Measurements from ENCODE around the gene FAM170B.

The FAM170B gene

GRCh38 chr10:49116509-49117375 is 17.1 kb downstream of the FAM170B start:
- no peak overlapping the region for H3K9ac ChIP-seq (ENCODE audit: low read length)
- DNase-seq (ENCODE audit: low read depth), result no peak
- no peak overlapping the region for H3K4me3 ChIP-seq (ENCODE audit: low read length)

GRCh38 chr10:49115796-49116508 is 17.9 kb downstream of the FAM170B start:
- Histone ChIP-seq H3K27me3 (replicated peaks; ENCODE audit: control insufficient read depth, insufficient read depth, low read length) (no peaks in the 10 kb centered on the region), H3K4me1 (ENCODE audit: control insufficient read depth, insufficient read depth, low read length) (peaks cover 39% of the 10 kb centered on the region), H3K4me3 (ENCODE audit: low read length) (peak overlapping the region; percentile 71), H3K36me3 (ENCODE audit: control insufficient read depth, insufficient read depth, low read length, severe bottlenecking) (no peaks in the 10 kb centered on the region), H3K9me3 (ENCODE audit: control insufficient read depth, low read length) (no peaks in the 10 kb centered on the region), H3K9ac (ENCODE audit: low read length) (peak overlapping the region; percentile 62)
- no peak for DNase-seq (ENCODE audit: low read depth)

More at GRCh38 chr10:49116509-49117375, 17.1 kb downstream of the FAM170B start:
- Histone ChIP-seq H3K9me3 (ENCODE audit: control insufficient read depth, low read length) (no peaks in the 10 kb centered on the region), H3K27me3 (replicated peaks; ENCODE audit: control insufficient read depth, insufficient read depth, low read length) (no peaks in the 10 kb centered on the region), H3K4me1 (ENCODE audit: control insufficient read depth, insufficient read depth, low read length) (peaks cover 36% of the 10 kb centered on the region), H3K36me3 (ENCODE audit: control insufficient read depth, insufficient read depth, low read length, severe bottlenecking) (no peaks in the 10 kb centered on the region)

- Histone ChIP-seq H3K9me3 (ENCODE audit: control insufficient read depth, low read length) (no peaks in the 10 kb centered on the region), H3K4me3 (ENCODE audit: low read length) (peak within 1 kb of the TSS; percentile 91), H3K36me3 (ENCODE audit: control insufficient read depth, insufficient read depth, low read length, severe bottlenecking) (no peaks in the 10 kb centered on the region), H3K4me1 (ENCODE audit: control insufficient read depth, insufficient read depth, low read length) (peaks cover 46% of the 10 kb centered on the region), H3K27me3 (replicated peaks; ENCODE audit: control insufficient read depth, insufficient read depth, low read length) (no peaks in the 10 kb centered on the region), H3K9ac (ENCODE audit: low read length) (peak within 1 kb of the TSS; percentile 91)
- DNase-seq (ENCODE audit: low read depth), result peak; percentile 79
Measured at GRCh38 chr10:49115015-49115795, 18.6 kb downstream of the FAM170B start, which contains the start of gene VSTM4. TSS of gene VSTM4 (minus strand) at chr10:49115522. CDS start at chr10:49115485, 37 bp downstream.

- H3K9ac ChIP-seq (ENCODE audit: low read length), result peak overlapping the region; percentile 91
- peak overlapping the region; percentile 91 for H3K4me3 ChIP-seq (ENCODE audit: low read length)
- no peak for DNase-seq (ENCODE audit: low read depth)
- no peaks in the 10 kb centered on the region for H3K9me3 ChIP-seq (ENCODE audit: control insufficient read depth, low read length)
- H3K4me1 ChIP-seq (ENCODE audit: control insufficient read depth, insufficient read depth, low read length), result peaks cover 51% of the 10 kb centered on the region
- no peaks in the 10 kb centered on the region for H3K36me3 ChIP-seq (ENCODE audit: control insufficient read depth, insufficient read depth, low read length, severe bottlenecking)
- H3K27me3 ChIP-seq (replicated peaks; ENCODE audit: control insufficient read depth, insufficient read depth, low read length), result no peaks in the 10 kb centered on the region
Measured at GRCh38 chr10:49114718-49115014, 19.2 kb downstream of the FAM170B start.

- Histone ChIP-seq H3K9ac (ENCODE audit: low read length) (peak overlapping the region; percentile 91), H3K9me3 (ENCODE audit: control insufficient read depth, low read length) (no peaks in the 10 kb centered on the region), H3K4me3 (ENCODE audit: low read length) (peak overlapping the region; percentile 91), H3K36me3 (ENCODE audit: control insufficient read depth, insufficient read depth, low read length, severe bottlenecking) (no peaks in the 10 kb centered on the region), H3K27me3 (replicated peaks; ENCODE audit: control insufficient read depth, insufficient read depth, low read length) (no peaks in the 10 kb centered on the region), H3K4me1 (ENCODE audit: control insufficient read depth, insufficient read depth, low read length) (peaks cover 54% of the 10 kb centered on the region)
- DNase-seq (ENCODE audit: low read depth), result no peak
Measured at GRCh38 chr10:49113741-49114141, 20.1 kb downstream of the FAM170B start.

GRCh38 chr10:49112851-49113250 is 21.0 kb downstream of the FAM170B start:
- no peak for DNase-seq (ENCODE audit: low read depth)
- Histone ChIP-seq H3K9me3 (ENCODE audit: control insufficient read depth, low read length) (no peaks in the 10 kb centered on the region), H3K9ac (ENCODE audit: low read length) (no peak overlapping the region), H3K4me3 (ENCODE audit: low read length) (no peak overlapping the region), H3K27me3 (replicated peaks; ENCODE audit: control insufficient read depth, insufficient read depth, low read length) (no peaks in the 10 kb centered on the region), H3K4me1 (ENCODE audit: control insufficient read depth, insufficient read depth, low read length) (peaks cover 53% of the 10 kb centered on the region), H3K36me3 (ENCODE audit: control insufficient read depth, insufficient read depth, low read length, severe bottlenecking) (no peaks in the 10 kb centered on the region)

- H3K36me3 ChIP-seq (ENCODE audit: control insufficient read depth, insufficient read depth, low read length, severe bottlenecking), result peaks cover 6% of the 10 kb centered on the region
- DNase-seq (ENCODE audit: low read depth), result no peak
- no peaks in the 10 kb centered on the region for H3K9me3 ChIP-seq (ENCODE audit: control insufficient read depth, low read length)
- no peaks in the 10 kb centered on the region for H3K27me3 ChIP-seq (replicated peaks; ENCODE audit: control insufficient read depth, insufficient read depth, low read length)
- H3K4me3 ChIP-seq (ENCODE audit: low read length), result no peak overlapping the region
- no peak overlapping the region for H3K9ac ChIP-seq (ENCODE audit: low read length)
- H3K4me1 ChIP-seq (ENCODE audit: control insufficient read depth, insufficient read depth, low read length), result peaks cover 45% of the 10 kb centered on the region
Measured at GRCh38 chr10:49112098-49112497, 21.7 kb downstream of the FAM170B start.

GRCh38 chr10:49111320-49111698 is 22.5 kb downstream of the FAM170B start:
- Histone ChIP-seq H3K4me1 (ENCODE audit: control insufficient read depth, insufficient read depth, low read length) (peaks cover 48% of the 10 kb centered on the region), H3K36me3 (ENCODE audit: control insufficient read depth, insufficient read depth, low read length, severe bottlenecking) (peaks cover 6% of the 10 kb centered on the region), H3K9me3 (ENCODE audit: control insufficient read depth, low read length) (no peaks in the 10 kb centered on the region), H3K4me3 (ENCODE audit: low read length) (no peak overlapping the region), H3K9ac (ENCODE audit: low read length) (no peak overlapping the region), H3K27me3 (replicated peaks; ENCODE audit: control insufficient read depth, insufficient read depth, low read length) (no peaks in the 10 kb centered on the region)
- no peak for DNase-seq (ENCODE audit: low read depth)

- no peaks in the 10 kb centered on the region for H3K9me3 ChIP-seq (ENCODE audit: control insufficient read depth, low read length)
- peaks cover 51% of the 10 kb centered on the region for H3K4me1 ChIP-seq (ENCODE audit: control insufficient read depth, insufficient read depth, low read length)
- H3K27me3 ChIP-seq (replicated peaks; ENCODE audit: control insufficient read depth, insufficient read depth, low read length), result no peaks in the 10 kb centered on the region
- H3K4me3 ChIP-seq (ENCODE audit: low read length), result no peak overlapping the region
- H3K36me3 ChIP-seq (ENCODE audit: control insufficient read depth, insufficient read depth, low read length, severe bottlenecking), result peaks cover 6% of the 10 kb centered on the region
- no peak for DNase-seq (ENCODE audit: low read depth)
- H3K9ac ChIP-seq (ENCODE audit: low read length), result no peak overlapping the region
Measured at GRCh38 chr10:49110684-49111319, 23.0 kb downstream of the FAM170B start.

GRCh38 chr10:49109669-49110340 is 24.0 kb downstream of the FAM170B start:
- DNase-seq (ENCODE audit: low read depth), result peak; percentile 91
- peaks cover 51% of the 10 kb centered on the region for H3K4me1 ChIP-seq (ENCODE audit: control insufficient read depth, insufficient read depth, low read length)
- no peaks in the 10 kb centered on the region for H3K9me3 ChIP-seq (ENCODE audit: control insufficient read depth, low read length)

More at GRCh38 chr10:49109669-49110340, 24.0 kb downstream of the FAM170B start:
- no peak overlapping the region for H3K4me3 ChIP-seq (ENCODE audit: low read length)
- H3K36me3 ChIP-seq (ENCODE audit: control insufficient read depth, insufficient read depth, low read length, severe bottlenecking), result peaks cover 6% of the 10 kb centered on the region
- no peaks in the 10 kb centered on the region for H3K27me3 ChIP-seq (replicated peaks; ENCODE audit: control insufficient read depth, insufficient read depth, low read length)
- H3K9ac ChIP-seq (ENCODE audit: low read length), result no peak overlapping the region
